Pancreas (tissue), 10 donors: ENCODE data around the gene ZNF599. TPM values are rescaled to one million over a fixed set of nuclear protein-coding genes. Genes with fewer than 3 reads are reported as not detected.

ENCODE experiments used
- ATAC-seq, 4 donors: fragments of 200-7000 bp; cut with Tn5 transposase; one replicate each; pipeline versions ENCODE4 v1.8.0 to v1.9.1; 2020; ENCODE audit warnings: mild to moderate bottlenecking in 4 of 4, moderate library complexity in 4 of 4
- DNase-seq, 6 donors: peaks; one replicate each; pipeline ENCODE4 v3.0.0-alpha.2; 2020
- FAIRE-seq: peaks from 2 replicates; lab custom pipeline; 2012; peaks lifted over from hg19 to GRCh38; lab: Jason Lieb, UNC
- H3K27ac ChIP-seq, 4 donors: fragments of 200-600 bp; sonication (generic); 1 replicate in 3 of 4; 2 replicates in 1 of 4; pipeline versions ENCODE4 v1.5.0 to v1.8.0; 2020
- H3K27me3 ChIP-seq, 4 donors: fragments of 200-600 bp; one replicate each; pipeline ENCODE4 v1.8.0; 2021
- H3K36me3 ChIP-seq, 3 donors: fragments of 200-600 bp; sonication (generic) in 1 of 3; one replicate each; pipeline versions ENCODE4 v1.5.0 to v1.8.0; 2020 to 2021
- H3K4me1 ChIP-seq, 3 donors: fragments of 200-600 bp; one replicate each; pipeline ENCODE4 v1.8.0; 2021
- H3K4me3 ChIP-seq, 4 donors: fragments of 200-600 bp; sonication (generic) in 2 of 4; one replicate each; pipeline versions ENCODE4 v1.5.0 to v1.8.0; 2020 to 2021
- H3K9me3 ChIP-seq, 4 donors: fragments of 200-600 bp; one replicate each; pipeline ENCODE4 v1.8.0; 2021
- WGBS, 2 donors: extraction: QIAGEN DNeasy Blood & Tissue Kit; methylation state at CpG; one replicate each; pipeline ENCODE4 v1.1.7; 2013; 5-methylcytosine and 5-hydroxymethylcytosine counted together
- intact Hi-C, 3 donors: fragments of 100-400 bp; cut with DNase I; formaldehyde crosslinking; loops; one replicate each; pipeline versions ENCODE4 v1.11.1 to v1.14.2; 2022
- polyA plus RNA-seq, 2 donors: library from polyadenylated mRNA; stranded (reverse); fragments of 200-250 nt; gene quantifications; one replicate each; pipeline ENCODE4 v1.2.3, GENCODE V29; 2013
- total RNA-seq, 6 donors: library from RNA; stranded (reverse); fragmentation: NEBNext Ultra II Directional in 4 of 6; extraction: Animal tissue kit (Norgen Biotek cat#: 25700) in 4 of 6; gene quantifications; one replicate each; pipeline versions ENCODE4 v1.2.1 to v1.2.4, GENCODE V29; 2021 to 2023
- TF ChIP-seq, protein P1 (sequence below), 4 donors: fragments of 200-600 bp; sonication (generic) in 3 of 4; IDR thresholded peaks; one replicate each; pipeline versions ENCODE4 v1.5.0 to v1.8.0; 2021; ENCODE audit warnings: antibody characterized with exemption in 4 of 4
- donor health status: healthy with polysubstance abuse.
- donor health status: DM: no; HTN: no; CAD: no; lungs with moderate emphysema.
- donor health status: DM: no; HTN: no; CAD: no.
- donor health status: control.
- donor health status: control.
- donor health status: Bipolar disorder and iron deficiency.
- donor health status: DM: yes; HTN: yes; CAD: no.
- donor health status: DM: no; HTN: no; CAD: no.
- donor health status: DM: no; HTN: no; CAD: no.
- donor health status: DM: yes; HTN: yes; CAD: no.

The ZNF599 gene
- total and polyA plus RNA-seq, 8 donors = 2.2 to 6.8 (median 3.2) TPM

DNA sequence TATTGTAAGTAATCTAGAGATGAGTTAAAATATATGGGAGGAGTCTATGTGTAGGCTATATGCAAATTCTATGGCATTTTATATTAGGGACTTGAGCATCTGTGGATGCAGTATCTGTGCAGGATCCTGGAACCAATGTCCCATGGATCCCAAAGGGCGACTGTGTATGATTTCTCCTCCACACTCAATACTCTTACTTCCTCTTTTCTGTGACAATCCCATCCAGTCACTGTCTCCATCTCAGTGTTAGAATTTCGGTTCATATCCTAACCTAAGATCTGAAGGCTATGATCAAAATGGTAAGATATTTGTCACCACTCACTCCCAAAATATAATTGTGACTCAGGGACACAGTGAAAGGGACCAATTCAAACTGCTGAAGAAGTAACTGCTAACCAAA lies 15.1 kb upstream of the ZNF599 start:
- FAIRE-seq (no peak), DNase-seq (no peak), ATAC-seq (no peak)
- WGBS, 2 donors = 47 to 55% methylated on average over 2 of the region's 2 CpGs
- Histone ChIP-seq H3K4me3 (no peak overlapping the region), H3K36me3 (no peaks in the 10 kb centered on the region), H3K27me3 (no peaks in the 10 kb centered on the region), H3K9me3 (no peaks in the 10 kb centered on the region), H3K27ac (no peak overlapping the region), H3K4me1 (no peaks in the 10 kb centered on the region)
- TF ChIP-seq, protein P1, sequence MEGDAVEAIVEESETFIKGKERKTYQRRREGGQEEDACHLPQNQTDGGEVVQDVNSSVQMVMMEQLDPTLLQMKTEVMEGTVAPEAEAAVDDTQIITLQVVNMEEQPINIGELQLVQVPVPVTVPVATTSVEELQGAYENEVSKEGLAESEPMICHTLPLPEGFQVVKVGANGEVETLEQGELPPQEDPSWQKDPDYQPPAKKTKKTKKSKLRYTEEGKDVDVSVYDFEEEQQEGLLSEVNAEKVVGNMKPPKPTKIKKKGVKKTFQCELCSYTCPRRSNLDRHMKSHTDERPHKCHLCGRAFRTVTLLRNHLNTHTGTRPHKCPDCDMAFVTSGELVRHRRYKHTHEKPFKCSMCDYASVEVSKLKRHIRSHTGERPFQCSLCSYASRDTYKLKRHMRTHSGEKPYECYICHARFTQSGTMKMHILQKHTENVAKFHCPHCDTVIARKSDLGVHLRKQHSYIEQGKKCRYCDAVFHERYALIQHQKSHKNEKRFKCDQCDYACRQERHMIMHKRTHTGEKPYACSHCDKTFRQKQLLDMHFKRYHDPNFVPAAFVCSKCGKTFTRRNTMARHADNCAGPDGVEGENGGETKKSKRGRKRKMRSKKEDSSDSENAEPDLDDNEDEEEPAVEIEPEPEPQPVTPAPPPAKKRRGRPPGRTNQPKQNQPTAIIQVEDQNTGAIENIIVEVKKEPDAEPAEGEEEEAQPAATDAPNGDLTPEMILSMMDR (IDR thresholded peaks at IDR 0.05) = no peak
- intact Hi-C loops = no loop called here

GRCh38 chr19:34787059-34787824 lies 14.2 kb upstream of the ZNF599 start:
- DNase-seq = no peak
- Histone ChIP-seq H3K4me1 (no peaks in the 10 kb centered on the region), H3K4me3 (no peak overlapping the region), H3K27ac (no peak overlapping the region), H3K27me3 (no peaks in the 10 kb centered on the region), H3K9me3 (no peaks in the 10 kb centered on the region), H3K36me3 (no peaks in the 10 kb centered on the region)
- no peak for ATAC-seq
- TF ChIP-seq, protein P1 (IDR thresholded peaks at IDR 0.05) = no peak
- WGBS, 2 donors = 53 to 61% methylated on average over 3 of the region's 3 CpGs
- FAIRE-seq = no peak
- intact Hi-C loops = no loop called here

- Histone ChIP-seq H3K36me3 (no peaks in the 10 kb centered on the region), H3K9me3 (no peaks in the 10 kb centered on the region), H3K4me3 (no peak overlapping the region), H3K27me3 (no peaks in the 10 kb centered on the region), H3K4me1 (no peaks in the 10 kb centered on the region), H3K27ac (no peak overlapping the region)
- FAIRE-seq = no peak
- no peak for ATAC-seq
- DNase-seq = no peak
- intact Hi-C loops = no loop called here
- WGBS, 2 donors = 75 to 78% methylated on average over 5 of the region's 5 CpGs
- TF ChIP-seq, protein P1 (IDR thresholded peaks at IDR 0.05) = no peak
These were observed 13.2 kb upstream of the ZNF599 start for GRCh38 chr19:34786236-34786635.

DNA sequence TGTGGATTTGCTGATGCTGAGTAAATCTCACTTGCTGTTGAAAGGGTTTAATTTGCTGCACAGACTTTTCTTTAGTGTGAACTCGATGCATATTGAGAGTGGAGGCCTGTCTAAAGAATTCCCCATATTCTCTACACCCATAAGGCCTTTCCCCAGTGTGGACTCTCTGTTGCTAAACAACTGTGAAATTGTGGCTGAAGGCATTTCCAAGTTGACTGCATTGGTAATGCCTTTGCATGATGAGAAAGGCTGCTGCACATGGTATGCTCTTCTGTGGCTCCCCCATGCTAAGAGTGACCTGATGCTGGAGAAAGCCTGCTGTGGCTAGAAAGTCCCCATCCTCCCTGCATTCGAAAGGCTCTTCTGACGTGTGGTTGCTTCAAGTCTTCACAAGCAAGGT lies 6.6 kb upstream of the ZNF599 start:
- intact Hi-C loops = no loop called here
- no peaks in the 10 kb centered on the region for H3K27me3 ChIP-seq
- 54 to 65% methylated on average over 3 of the region's 3 CpGs for WGBS, 2 donors
- DNase-seq = no peak
- H3K4me3 ChIP-seq = no peak overlapping the region
- no peak overlapping the region for H3K27ac ChIP-seq
- no peaks in the 10 kb centered on the region for H3K36me3 ChIP-seq
- no peaks in the 10 kb centered on the region for H3K9me3 ChIP-seq
- no peaks in the 10 kb centered on the region for H3K4me1 ChIP-seq
- TF ChIP-seq, protein P1 (IDR thresholded peaks at IDR 0.05) = no peak
- FAIRE-seq = no peak
- no peak for ATAC-seq

DNA sequence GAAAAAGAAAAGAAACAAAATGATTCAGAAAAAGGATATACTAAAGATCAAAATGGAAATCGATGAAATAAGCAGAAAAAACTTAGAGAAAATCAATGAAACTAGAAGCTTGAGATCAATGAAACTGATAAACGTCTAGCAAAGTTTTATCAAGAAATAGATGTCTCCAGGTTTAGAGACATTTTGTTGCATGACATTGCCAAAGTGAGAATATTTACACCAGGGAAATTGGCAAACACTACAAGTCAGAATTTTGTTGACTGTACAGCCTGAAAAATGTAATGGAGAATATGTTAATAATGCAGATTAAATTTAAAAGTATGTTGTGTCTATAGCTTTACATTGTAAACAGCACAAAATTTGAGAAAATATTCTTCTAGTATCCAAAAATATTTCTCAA lies 5.3 kb upstream of the ZNF599 start:
- Histone ChIP-seq H3K4me3 (no peak overlapping the region), H3K27ac (no peak overlapping the region), H3K27me3 (no peaks in the 10 kb centered on the region), H3K9me3 (no peaks in the 10 kb centered on the region), H3K36me3 (no peaks in the 10 kb centered on the region), H3K4me1 (no peaks in the 10 kb centered on the region)
- TF ChIP-seq, protein P1 (IDR thresholded peaks at IDR 0.05) = no peak
- FAIRE-seq = no peak
- ATAC-seq = no peak
- WGBS, 2 donors = 54 to 62% methylated on average over 2 of the region's 2 CpGs
- intact Hi-C loops = no loop called here
- DNase-seq = no peak
